HUES6 (cell line): Measurements from ENCODE around the gene CACNG5.

Experiments
- H3K27ac ChIP-seq: 2 replicates; pipeline ENCODE4 v1.7.0; 2013; ENCODE audit warnings: low read depth, mild to moderate bottlenecking, low read length, inconsistent platforms
- H3K27me3 ChIP-seq: 2 replicates; pipeline ENCODE4 v1.6.1; 2013; ENCODE audit warnings: low read length; ENCODE audit not compliant: control insufficient read depth, insufficient read depth
- H3K36me3 ChIP-seq: 2 replicates; pipeline ENCODE4 v1.6.1; 2013; ENCODE audit warnings: low read length; ENCODE audit not compliant: control insufficient read depth, insufficient read depth
- H3K4me1 ChIP-seq: 2 replicates; pipeline ENCODE4 v1.6.1; 2013; ENCODE audit warnings: low read length; ENCODE audit not compliant: control insufficient read depth, insufficient read depth
- H3K4me3 ChIP-seq: 2 replicates; pipeline ENCODE4 v1.5.1; 2013; ENCODE audit warnings: low read depth, low read length
- H3K9ac ChIP-seq: one replicate; pipeline ENCODE4 v1.6.1; 2013; ENCODE audit warnings: mild to moderate bottlenecking, low read length
- H3K9me3 ChIP-seq: 2 replicates; pipeline ENCODE4 v1.6.1; 2013; ENCODE audit warnings: low read depth, low read length; ENCODE audit not compliant: control insufficient read depth, insufficient read depth

Gene CACNG5

DNA sequence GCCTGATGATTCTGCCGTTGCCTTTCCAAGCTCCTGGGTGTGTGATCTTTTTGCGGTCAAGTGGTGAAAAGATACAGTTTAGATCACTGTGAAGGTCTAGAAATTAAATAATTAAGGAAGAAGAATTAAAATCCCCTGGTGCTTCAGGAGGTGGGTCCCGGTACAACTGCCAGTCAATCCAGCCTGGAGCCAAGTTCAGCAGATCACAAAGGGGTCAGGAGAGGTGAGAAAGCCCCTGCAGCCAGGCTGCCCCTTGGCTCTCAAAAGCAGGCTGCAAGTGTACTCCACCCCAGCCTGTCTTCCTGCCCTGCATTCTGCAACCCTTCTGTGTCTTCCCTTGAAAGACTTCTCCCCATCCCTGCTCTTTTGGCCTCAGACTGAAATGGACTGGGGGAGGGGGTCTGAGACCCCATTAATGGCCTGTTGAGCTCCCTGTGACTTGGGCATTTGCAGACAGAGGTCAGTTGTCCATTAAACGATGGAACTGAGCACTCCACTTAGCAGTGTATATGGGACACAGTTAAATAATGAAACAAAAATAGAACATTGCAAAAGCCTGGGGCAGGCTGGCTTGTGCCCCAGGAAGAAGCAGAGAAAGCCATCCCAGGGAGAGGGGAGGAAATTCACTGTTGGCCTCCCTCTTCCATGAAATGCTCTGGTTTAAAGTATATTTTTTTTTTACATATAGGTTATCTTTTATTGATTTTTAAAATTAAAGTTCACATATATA is 15.1 kb downstream of the CACNG5 start:
- Histone ChIP-seq H3K9ac (no peak overlapping the region), H3K4me3 (no peak overlapping the region), H3K27ac (no peak overlapping the region), H3K9me3 (peaks cover 32% of the 10 kb centered on the region), H3K4me1 (no peaks in the 10 kb centered on the region), H3K36me3 (no peaks in the 10 kb centered on the region), H3K27me3 (no peaks in the 10 kb centered on the region)

DNA sequence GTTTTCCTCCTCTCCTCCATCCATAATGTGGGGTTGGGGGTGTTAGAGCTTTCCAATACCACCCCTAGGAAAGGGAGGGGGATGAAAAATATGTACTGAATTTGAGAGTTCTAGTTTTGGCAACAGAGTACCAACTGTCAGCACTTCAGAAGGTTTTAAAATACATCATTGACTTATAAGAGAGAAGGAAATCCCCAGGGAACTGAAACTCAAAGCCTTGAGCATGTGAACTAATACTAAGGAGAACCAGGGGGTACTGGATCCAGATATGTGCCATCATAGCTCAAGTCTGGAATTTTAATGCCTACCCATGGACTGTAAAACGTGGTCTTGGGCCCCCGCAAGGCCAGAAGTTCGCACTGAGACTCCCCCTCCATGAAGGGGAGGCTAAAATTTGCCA is 15.8 kb downstream of the CACNG5 start:
- H3K36me3 ChIP-seq: no peaks in the 10 kb centered on the region
- no peaks in the 10 kb centered on the region for H3K27me3 ChIP-seq
- H3K9ac ChIP-seq: no peak overlapping the region
- no peak overlapping the region for H3K4me3 ChIP-seq
- H3K4me1 ChIP-seq: no peaks in the 10 kb centered on the region
- no peak overlapping the region for H3K27ac ChIP-seq
- H3K9me3 ChIP-seq: peaks cover 31% of the 10 kb centered on the region

DNA sequence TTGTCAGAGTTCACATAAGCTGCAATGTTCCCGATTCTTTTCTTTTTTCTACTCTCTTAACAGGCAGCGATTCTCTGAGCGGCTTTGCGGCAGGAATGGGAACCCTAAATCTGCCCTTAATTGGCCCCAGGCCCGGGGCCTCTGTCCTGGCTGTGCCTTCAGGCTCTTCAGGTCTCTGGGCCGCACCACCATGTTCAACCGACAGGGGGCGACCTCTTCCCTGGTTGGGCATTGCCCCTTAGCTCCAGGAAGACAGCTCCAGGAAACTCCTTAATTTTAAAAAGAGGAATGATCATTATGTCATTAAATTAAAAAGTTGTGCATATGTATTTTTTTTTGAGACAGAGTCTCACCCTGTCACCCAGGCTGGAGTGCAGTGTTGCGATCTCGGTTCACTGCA is 20.3 kb downstream of the CACNG5 start:
- Histone ChIP-seq H3K9me3 (0 out of 2 replicates have a peak, but pooled peaks cover 5% of the 10 kb centered on the region), H3K27me3 (no peaks in the 10 kb centered on the region)

DNA sequence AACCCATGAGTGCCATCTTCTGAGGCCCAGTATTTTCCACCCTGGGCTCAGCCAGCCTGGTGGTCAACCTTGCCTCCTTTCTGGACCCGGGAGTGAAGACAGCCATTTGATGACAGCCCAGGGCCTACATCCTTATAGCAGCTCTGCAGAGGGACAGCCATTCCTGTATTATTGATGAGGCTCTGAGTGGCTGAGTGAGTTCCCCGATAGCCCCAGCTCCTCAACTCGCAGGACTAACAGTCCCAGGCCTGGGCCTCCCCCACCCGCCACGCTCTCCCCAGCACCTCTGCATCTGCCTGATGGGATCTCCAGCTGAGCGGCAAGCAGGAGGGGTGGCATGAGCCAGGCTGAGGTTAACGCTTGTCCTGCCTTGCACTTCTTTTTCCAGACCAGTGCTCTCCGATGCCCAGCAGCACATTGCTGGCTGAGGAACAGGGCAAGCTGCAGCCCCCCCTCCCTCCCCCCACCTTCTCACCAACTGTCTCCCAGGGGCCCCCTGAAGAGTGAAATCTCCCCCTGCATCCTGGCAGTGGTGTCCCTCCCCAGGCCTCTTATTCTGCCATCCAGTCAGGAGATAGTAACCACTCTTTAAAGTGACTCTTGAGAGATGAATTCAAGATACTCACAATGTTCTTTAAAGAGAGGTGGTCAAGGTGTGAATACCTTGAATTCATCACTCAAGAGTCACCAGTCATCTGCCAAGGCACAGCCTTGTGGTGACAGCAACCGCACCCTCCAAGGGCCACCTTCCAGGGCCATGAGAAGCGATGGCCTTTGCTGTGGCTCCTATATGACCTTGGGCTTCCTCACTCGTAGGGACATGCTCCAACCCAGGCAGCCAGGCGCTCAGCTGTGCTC is 23.5 kb downstream of the CACNG5 start:
- no peaks in the 10 kb centered on the region for H3K36me3 ChIP-seq
- H3K27ac ChIP-seq: no peak overlapping the region
- no peaks in the 10 kb centered on the region for H3K27me3 ChIP-seq
- H3K9ac ChIP-seq: no peak overlapping the region
- H3K4me3 ChIP-seq: no peak overlapping the region
- no peaks in the 10 kb centered on the region for H3K4me1 ChIP-seq
- H3K9me3 ChIP-seq: 0 out of 2 replicates have a peak, but pooled peaks cover 5% of the 10 kb centered on the region

More for the DNA sequence above, 20.3 kb downstream of the CACNG5 start:
- Histone ChIP-seq H3K4me1 (no peaks in the 10 kb centered on the region), H3K9ac (no peak overlapping the region), H3K27ac (no peak overlapping the region), H3K4me3 (no peak overlapping the region), H3K36me3 (no peaks in the 10 kb centered on the region)

DNA sequence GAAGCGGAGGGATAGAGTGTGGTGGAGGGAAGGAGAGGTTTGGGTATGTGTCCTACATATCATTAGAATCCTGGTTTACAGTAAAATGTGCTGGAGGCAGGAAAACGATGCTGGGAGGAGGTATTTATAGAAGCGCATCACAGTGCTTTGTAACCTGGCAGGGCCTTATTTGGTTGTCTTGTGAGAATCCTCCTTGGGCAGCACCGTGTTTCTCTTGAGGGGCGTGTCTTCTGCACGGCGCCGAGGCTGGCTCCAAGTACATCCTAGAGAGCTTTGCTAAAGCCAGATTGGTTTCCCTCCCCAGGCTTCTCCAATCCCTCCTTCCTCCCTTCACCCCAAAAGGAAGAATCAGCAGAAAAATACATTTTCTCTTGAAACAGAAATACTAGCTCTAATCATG is 24.4 kb downstream of the CACNG5 start:
- 0 out of 2 replicates have a peak, but pooled peaks cover 3% of the 10 kb centered on the region for H3K9me3 ChIP-seq
- no peaks in the 10 kb centered on the region for H3K4me1 ChIP-seq
- no peaks in the 10 kb centered on the region for H3K36me3 ChIP-seq
- no peak overlapping the region for H3K27ac ChIP-seq
- no peak overlapping the region for H3K4me3 ChIP-seq
- H3K27me3 ChIP-seq: no peaks in the 10 kb centered on the region
- no peak overlapping the region for H3K9ac ChIP-seq

DNA sequence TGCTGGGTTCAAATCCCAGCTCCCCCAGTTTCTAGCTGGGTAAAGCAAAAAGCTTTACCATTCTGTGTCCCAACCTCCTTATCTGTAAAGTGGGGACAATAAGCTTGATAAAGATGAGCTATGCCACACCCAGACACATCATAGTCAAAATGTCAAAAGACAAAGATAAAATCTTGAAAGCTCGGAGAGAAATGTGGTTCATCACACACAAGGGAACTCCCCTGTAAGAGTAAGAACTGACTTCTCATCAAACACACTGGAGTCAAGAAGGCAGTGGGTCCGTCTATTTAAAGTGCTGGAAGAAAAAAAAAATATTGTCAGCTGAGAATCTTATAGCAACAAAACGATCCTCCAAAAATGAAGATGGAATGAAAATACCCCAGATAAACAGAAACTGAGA is 25.3 kb downstream of the CACNG5 start:
- Histone ChIP-seq H3K9me3 (no peaks in the 10 kb centered on the region), H3K36me3 (no peaks in the 10 kb centered on the region), H3K27me3 (no peaks in the 10 kb centered on the region), H3K4me3 (no peak overlapping the region), H3K27ac (no peak overlapping the region), H3K9ac (no peak overlapping the region), H3K4me1 (no peaks in the 10 kb centered on the region)

DNA sequence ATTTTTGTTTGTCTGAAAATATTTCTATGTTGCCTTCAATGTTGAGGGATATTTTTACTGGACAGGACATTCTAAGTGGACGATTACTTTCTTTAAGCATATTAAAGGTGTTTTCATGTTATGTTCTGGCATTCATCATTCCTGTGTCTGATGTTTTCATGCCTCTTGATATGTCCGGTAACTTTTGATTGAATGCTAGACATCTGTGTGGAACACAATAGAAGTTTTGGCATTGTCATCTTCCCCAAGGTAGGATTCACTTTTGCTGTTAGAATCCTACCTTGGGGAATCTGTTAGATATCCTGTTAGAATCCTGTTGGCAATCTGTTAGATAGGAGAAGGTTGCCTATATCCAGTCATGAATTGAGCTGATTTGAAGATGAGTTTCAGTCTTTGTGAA is 28.9 kb downstream of the CACNG5 start:
- H3K9ac ChIP-seq: no peak overlapping the region
- H3K27ac ChIP-seq: no peak overlapping the region
- no peaks in the 10 kb centered on the region for H3K36me3 ChIP-seq

DNA sequence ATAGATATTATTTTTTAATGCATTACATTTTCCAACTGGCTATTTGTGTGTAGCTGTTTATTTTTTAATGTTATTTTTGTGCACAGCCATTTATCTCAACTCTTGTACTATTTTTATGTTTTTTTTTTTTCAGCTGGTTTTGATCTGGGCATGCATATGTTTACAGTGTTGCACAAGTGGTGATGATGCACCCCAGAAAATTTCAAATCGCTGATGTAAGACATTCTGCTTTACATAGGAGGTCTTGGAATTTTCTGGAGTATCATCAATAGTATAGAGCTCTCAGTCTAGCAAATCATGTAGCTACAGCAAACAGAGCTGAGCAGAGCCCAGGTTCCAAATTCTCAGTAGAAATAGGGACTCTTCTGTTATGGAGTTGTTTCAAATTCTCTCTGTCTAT is 30.2 kb downstream of the CACNG5 start:
- H3K9ac ChIP-seq: no peak overlapping the region

More for the DNA sequence above, 28.9 kb downstream of the CACNG5 start:
- Histone ChIP-seq H3K9me3 (peaks cover 5% of the 10 kb centered on the region; the same call in 1 of the 2 replicates), H3K4me3 (no peak overlapping the region), H3K4me1 (no peaks in the 10 kb centered on the region), H3K27me3 (no peaks in the 10 kb centered on the region)

DNA sequence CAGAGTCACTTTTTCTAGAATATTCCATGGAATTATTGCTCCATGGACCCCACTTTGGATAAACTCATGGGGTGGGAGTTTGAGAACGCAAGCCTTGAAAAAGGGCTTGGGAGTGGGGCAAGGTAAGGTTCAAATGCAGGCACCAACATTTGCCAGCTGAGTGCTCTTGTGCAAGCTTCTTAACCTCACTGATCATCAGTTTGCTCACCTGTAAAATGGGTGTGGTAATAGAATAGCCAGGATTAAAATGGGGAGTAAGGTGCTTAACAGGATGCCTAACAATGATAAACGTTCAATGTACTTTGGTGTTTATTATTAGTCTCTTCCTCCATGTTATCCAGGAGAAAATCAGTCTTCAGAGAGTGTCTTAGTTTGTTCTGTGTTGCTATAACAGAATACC is 39.0 kb downstream of the CACNG5 start:
- Histone ChIP-seq H3K4me1 (no peaks in the 10 kb centered on the region), H3K27ac (no peak overlapping the region), H3K9me3 (peaks cover 15% of the 10 kb centered on the region), H3K27me3 (no peaks in the 10 kb centered on the region), H3K9ac (no peak overlapping the region), H3K4me3 (no peak overlapping the region), H3K36me3 (no peaks in the 10 kb centered on the region)

More for the DNA sequence above, 30.2 kb downstream of the CACNG5 start:
- Histone ChIP-seq H3K4me3 (no peak overlapping the region), H3K27ac (no peak overlapping the region), H3K9me3 (peaks cover 8% of the 10 kb centered on the region), H3K4me1 (no peaks in the 10 kb centered on the region), H3K36me3 (no peaks in the 10 kb centered on the region), H3K27me3 (no peaks in the 10 kb centered on the region)

DNA sequence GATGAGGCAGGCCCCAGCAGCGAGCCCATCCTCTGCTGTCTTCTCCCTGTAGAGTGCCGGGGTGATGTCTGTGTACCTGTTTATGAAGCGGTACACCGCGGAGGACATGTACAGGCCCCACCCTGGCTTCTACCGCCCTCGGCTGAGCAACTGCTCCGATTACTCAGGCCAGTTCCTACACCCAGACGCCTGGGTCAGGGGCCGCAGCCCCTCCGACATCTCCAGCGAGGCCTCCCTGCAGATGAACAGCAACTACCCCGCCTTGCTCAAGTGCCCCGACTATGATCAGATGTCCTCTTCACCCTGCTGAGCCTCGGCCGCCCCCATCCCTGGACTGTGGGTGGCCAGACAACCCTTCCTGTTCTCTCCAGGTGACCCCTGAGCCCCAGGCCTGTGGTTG is 50.0 kb downstream of the CACNG5 start:
- H3K4me3 ChIP-seq: no peak overlapping the region
- no peaks in the 10 kb centered on the region for H3K27me3 ChIP-seq
- no peak overlapping the region for H3K9ac ChIP-seq
- peaks cover 12% of the 10 kb centered on the region; the same call in 1 of the 2 replicates for H3K9me3 ChIP-seq
- no peak overlapping the region for H3K27ac ChIP-seq
- H3K36me3 ChIP-seq: no peaks in the 10 kb centered on the region
- H3K4me1 ChIP-seq: no peaks in the 10 kb centered on the region

DNA sequence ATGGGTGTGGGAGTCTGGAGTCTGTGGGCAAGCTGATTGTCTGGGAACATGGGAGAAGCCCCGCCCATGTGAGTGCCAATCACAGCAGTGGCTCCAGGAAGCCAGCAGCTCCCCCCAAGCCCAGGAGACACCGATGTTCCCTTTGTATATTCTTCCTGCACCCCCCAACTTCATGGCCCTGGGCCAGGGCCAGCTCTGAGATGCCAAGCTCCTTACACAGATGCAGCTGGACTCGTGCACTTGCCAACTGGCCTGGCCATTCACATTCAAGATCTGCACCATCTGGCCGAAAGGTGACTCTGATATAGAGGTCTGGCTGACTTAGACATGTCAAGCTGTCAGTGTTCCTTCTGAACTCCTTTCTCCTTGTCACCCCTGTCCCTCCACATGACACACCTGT is 50.5 kb downstream of the CACNG5 start:
- no peaks in the 10 kb centered on the region for H3K27me3 ChIP-seq
- H3K4me3 ChIP-seq: no peak overlapping the region
- H3K9me3 ChIP-seq: peaks cover 7% of the 10 kb centered on the region; the same call in 1 of the 2 replicates
- no peaks in the 10 kb centered on the region for H3K36me3 ChIP-seq
- no peaks in the 10 kb centered on the region for H3K4me1 ChIP-seq
- H3K27ac ChIP-seq: no peak overlapping the region
- no peak overlapping the region for H3K9ac ChIP-seq
